T-cell (primary cell): ENCODE measurements around the gene ZNF687. TPM values are rescaled to one million over a fixed set of nuclear protein-coding genes. Genes with fewer than 3 reads are reported as not detected.
"Not testable (repeated sequence)": the region's sequence is repeated elsewhere in the genome, so short reads cannot be mapped to it uniquely, and the experiment has no call there.

Source experiments
- ATAC-seq, 4 experiments: fragments of 200-7000 bp in 3 of 4; fragments of 150-1000 bp in 1 of 4; cut with Tn5 transposase; replicated peaks in 1 of 4; 1 replicate in 3 of 4; 2 replicates in 1 of 4; pipeline ENCODE4 v1.10.0; 2021; ENCODE audit warnings: moderate library complexity in 3 of 4, mild to moderate bottlenecking in 2 of 4, moderate number of reproducible peaks in 1 of 4
- CTCF ChIA-PET, 2 donors: fragments of 300-600 bp; sonication (Branson Sonifier 250); formaldehyde crosslinking; loops; one replicate each; lab custom pipeline; 2022; ENCODE audit warnings: antibody characterized with exemption in 2 of 2; lab: Charles Lee
- POLR2A ChIA-PET, 2 donors: fragments of 300-600 bp; sonication (Branson Sonifier 250); formaldehyde crosslinking; loops; one replicate each; lab custom pipeline; 2022; ENCODE audit warnings: antibody characterized with exemption in 2 of 2; lab: Charles Lee
- DNase-seq, 35 experiments: peaks; one replicate each; pipeline versions ENCODE4 v3.0.0 to v3.0.0-alpha.2; 2013 to 2023
- H3K27ac ChIP-seq: one replicate; pipeline ENCODE4 v1.5.1; 2013; ENCODE audit warnings: low read length
- H3K27me3 ChIP-seq, 2 experiments: replicated peaks in 1 of 2; 1 replicate in 1 of 2; 2 replicates in 1 of 2; pipeline versions ENCODE4 v1.6.1 to v1.7.0; 2013; ENCODE audit warnings: low read length in 1 of 2, mixed read lengths in 1 of 2; ENCODE audit not compliant: control insufficient read depth in 2 of 2, insufficient read depth in 2 of 2; ENCODE audit errors: extremely low read depth in 1 of 2
- H3K36me3 ChIP-seq, 2 donors: 1 replicate in 1 of 2; 2 replicates in 1 of 2; pipeline versions ENCODE4 v1.6.1 to v1.7.0; 2013; ENCODE audit warnings: low read length in 1 of 2; ENCODE audit not compliant: control insufficient read depth in 2 of 2, insufficient read depth in 1 of 2; ENCODE audit errors: extremely low read depth in 1 of 2
- H3K4me1 ChIP-seq, 2 experiments: 1 replicate in 1 of 2; 2 replicates in 1 of 2; pipeline versions ENCODE4 v1.6.1 to v1.7.0; 2013; ENCODE audit warnings: low read length in 2 of 2, mixed read lengths in 1 of 2; ENCODE audit not compliant: insufficient read depth in 2 of 2, control insufficient read depth in 1 of 2; ENCODE audit errors: extremely low read depth in 1 of 2
- H3K4me3 ChIP-seq, 2 donors: 1 replicate in 1 of 2; 2 replicates in 1 of 2; pipeline versions ENCODE4 v1.5.1 to v1.7.0; 2013; ENCODE audit warnings: mild to moderate bottlenecking in 2 of 2, low read length in 1 of 2, moderate library complexity in 1 of 2; ENCODE audit not compliant: control insufficient read depth in 1 of 2; ENCODE audit errors: extremely low read depth in 1 of 2
- H3K9me3 ChIP-seq: 2 replicates; pipeline ENCODE4 v1.7.0; 2013
- H3K27ac Mint-ChIP-seq, 2 donors: one replicate each; pipeline ENCODE4 v1.8.0; 2020 to 2021; ENCODE audit warnings: mild to moderate bottlenecking in 2 of 2, mixed read lengths in 2 of 2
- H3K27me3 Mint-ChIP-seq, 2 donors: one replicate each; pipeline ENCODE4 v1.8.0; 2021 to 2022; ENCODE audit warnings: mixed read lengths in 2 of 2
- H3K36me3 Mint-ChIP-seq: one replicate; pipeline ENCODE4 v1.8.0; 2021; ENCODE audit warnings: mixed read lengths
- H3K4me1 Mint-ChIP-seq, 3 donors: one replicate each; pipeline ENCODE4 v1.8.0; 2020 to 2022; ENCODE audit warnings: mixed read lengths in 3 of 3, mild to moderate bottlenecking in 1 of 3
- H3K4me3 Mint-ChIP-seq, 3 donors: one replicate each; pipeline ENCODE4 v1.8.0; 2020 to 2022; ENCODE audit warnings: mild to moderate bottlenecking in 3 of 3, mixed read lengths in 3 of 3, moderate library complexity in 3 of 3
- H3K9me3 Mint-ChIP-seq, 3 donors: one replicate each; pipeline ENCODE4 v1.8.0; 2020 to 2022; ENCODE audit warnings: mixed read lengths in 3 of 3
- WGBS: methylation state at CpG from one replicate; pipeline ENCODE4 v1.1.5; 2013; ENCODE audit warnings: missing lambda C conversion rate; ENCODE audit not compliant: insufficient coverage; 5-methylcytosine and 5-hydroxymethylcytosine counted together
- total RNA-seq, 35 experiments: library from RNA in 6 of 35; stranded (reverse) in 6 of 35; fragments of 120-200 nt in 1 of 35; gene quantifications; one replicate each; pipeline versions ENCODE4 v1.2.1 to v1.2.4 and lab custom pipeline; 2013 to 2026

ZNF687 gene
- total RNA-seq, 5 donors from 2014 or later (not counting 1 experiment from before 2014, with no cell fraction given) = 27.7 to 44.2 (median 40.5) TPM

- H3K36me3 ChIP-seq, H3K27ac ChIP-seq, H3K9me3 ChIP-seq, H3K27ac Mint-ChIP-seq, H3K4me1 ChIP-seq, H3K9me3 Mint-ChIP-seq, POLR2A ChIA-PET, H3K36me3 Mint-ChIP-seq, ATAC-seq, H3K27me3 ChIP-seq, H3K4me3 ChIP-seq, DNase-seq, H3K4me3 Mint-ChIP-seq, H3K27me3 Mint-ChIP-seq: not testable (repeated sequence)
- peaks cover 0 to 12% (median 0%) of the 10 kb centered on the region in 3 donors for H3K4me1 Mint-ChIP-seq
- CTCF ChIA-PET = interaction anchor here in 1 of 2 donors (0.6 kb wide), 1 partner anchor 72 kb away, joined by 4 read pairs; no protein-coding TSS in a partner anchor
- no CpG with 5 or more reads among the region's 5 CpGs for WGBS
Observed at GRCh38 chr1:151275341-151275740, 6.8 kb upstream of the ZNF687 start.

GRCh38 chr1:151277249-151277648 lies 4.8 kb upstream of the ZNF687 start:
- Histone ChIP-seq H3K9me3 (no peaks in the 10 kb centered on the region), H3K27ac (no peak overlapping the region), H3K36me3 (no peaks in the 10 kb centered on the region), H3K27me3 (no peaks in the 10 kb centered on the region), H3K4me1 (peaks cover 0 to 13% of the 10 kb centered on the region in 2 experiments), H3K4me3 (no peak overlapping the region)
- 32% methylated on average over 2 of the region's 2 CpGs for WGBS
- ATAC-seq = no peak
- Mint-ChIP-seq H3K4me3 (no peak overlapping the region), H3K27me3 (no peaks in the 10 kb centered on the region), H3K4me1 (peaks cover 2 to 14% (median 8%) of the 10 kb centered on the region in 3 donors), H3K36me3 (peaks cover 5% of the 10 kb centered on the region), H3K9me3 (no peaks in the 10 kb centered on the region), H3K27ac (no peak overlapping the region)
- DNase-seq = no peak
- ChIA-PET CTCF (interaction anchor here in 1 of 2 donors (1.1 to 1.4 kb wide), 2 partner anchors 26 to 63 kb away, joined by 3 read pairs; no protein-coding TSS in a partner anchor), POLR2A (no interaction called here)

- no peaks in the 10 kb centered on the region for H3K27me3 ChIP-seq
Observed at GRCh38 chr1:151281225-151281968, 702 bp upstream of the ZNF687 start.

GRCh38 chr1:151282883-151283725 lies 1.0 kb downstream of the ZNF687 start:
- peaks cover 27 to 41% (median 29%) of the 10 kb centered on the region in 3 donors for H3K4me1 Mint-ChIP-seq
- Histone ChIP-seq H3K9me3 (no peaks in the 10 kb centered on the region), H3K27ac (peak overlapping the region; percentile 95), H3K36me3 (peaks cover 16 to 22% of the 10 kb centered on the region in 2 donors), H3K4me1 (peaks cover 2 to 33% of the 10 kb centered on the region in 2 experiments), H3K4me3 (peak overlapping the region; percentile 74 to 93), H3K27me3 (no peaks in the 10 kb centered on the region)
- ATAC-seq (no peak), DNase-seq (peak in 15 of 35 experiments; percentile 5 to 45 (median 15))
- H3K4me3 Mint-ChIP-seq = peak overlapping the region; percentile 91 to 98 (median 97)
- ChIA-PET CTCF (interaction anchor here (0.8 to 0.9 kb wide), 2 partner anchors 58 kb away, joined by 3 to 4 read pairs; no protein-coding TSS in a partner anchor), POLR2A (interaction anchor here in 1 of 2 donors (0.8 kb wide), 1 partner anchor 38 kb away, joined by 3 read pairs; no protein-coding TSS in a partner anchor)
- 6% methylated on average over 31 of the region's 44 CpGs for WGBS
- peak overlapping the region; percentile 91 to 92 for H3K27ac Mint-ChIP-seq
- no peaks in the 10 kb centered on the region for H3K9me3 Mint-ChIP-seq
- no peaks in the 10 kb centered on the region for H3K27me3 Mint-ChIP-seq
- H3K36me3 Mint-ChIP-seq = peaks cover 9% of the 10 kb centered on the region

More at GRCh38 chr1:151281225-151281968, 702 bp upstream of the ZNF687 start:
- Mint-ChIP-seq H3K9me3 (no peaks in the 10 kb centered on the region), H3K4me1 (peaks cover 26 to 39% (median 36%) of the 10 kb centered on the region in 3 donors), H3K4me3 (peak overlapping the region; percentile 91 to 98 (median 97)), H3K27me3 (no peaks in the 10 kb centered on the region), H3K27ac (peak overlapping the region; percentile 94 to 95), H3K36me3 (peaks cover 4% of the 10 kb centered on the region)
- 0% methylated on average over 29 of the region's 48 CpGs for WGBS
- POLR2A ChIA-PET = interaction anchor here in 1 of 2 donors (0.6 to 1.1 kb wide), 5 partner anchors 15 to 125 kb away, joined by 3 to 8 read pairs (median 3); partner anchors contain the start of genes TNFAIP8L2 and VPS72
- H3K9me3 ChIP-seq = no peaks in the 10 kb centered on the region
- H3K4me3 ChIP-seq = peak overlapping the region; percentile 74 to 93
- H3K27ac ChIP-seq = peak overlapping the region; percentile 95
- CTCF ChIA-PET = interaction anchor here (0.5 to 1.6 kb wide), 15 partner anchors 19 to 252 kb away, joined by 3 to 22 read pairs (median 3); partner anchors contain the start of genes CGN (in 1 of the 2), PI4KB (in 1 of the 2), PSMB4 (in 1 of the 2) and PSMD4 (in 1 of the 2)
- DNase-seq (peak; percentile 87 to 98 (median 93)), ATAC-seq (peak; percentile 43 to 52 (median 46))
- peaks cover 2 to 31% of the 10 kb centered on the region in 2 experiments for H3K4me1 ChIP-seq
- H3K36me3 ChIP-seq = peaks cover 2 to 5% of the 10 kb centered on the region in 2 donors

- H3K27me3 Mint-ChIP-seq = no peaks in the 10 kb centered on the region
- Histone ChIP-seq H3K27ac (peak overlapping the region; percentile 10), H3K9me3 (no peaks in the 10 kb centered on the region), H3K4me3 (no peak overlapping the region), H3K27me3 (no peaks in the 10 kb centered on the region), H3K4me1 (peaks cover 2 to 42% of the 10 kb centered on the region in 2 experiments), H3K36me3 (peaks cover 16 to 32% of the 10 kb centered on the region in 2 donors)
- no peak for ATAC-seq
- peaks cover 17% of the 10 kb centered on the region for H3K36me3 Mint-ChIP-seq
- no peak for DNase-seq
- CTCF ChIA-PET = interaction anchor here (0.8 to 0.9 kb wide), 2 partner anchors 57 kb away, joined by 3 to 4 read pairs; no protein-coding TSS in a partner anchor
- WGBS = 90% methylated on average over 2 of the region's 2 CpGs
- POLR2A ChIA-PET = no interaction called here
- H3K4me3 Mint-ChIP-seq = peak overlapping the region; percentile 91 to 98 (median 97)
- H3K27ac Mint-ChIP-seq = peak overlapping the region; percentile 91 to 92
- peaks cover 36 to 47% (median 36%) of the 10 kb centered on the region in 3 donors for H3K4me1 Mint-ChIP-seq
- no peaks in the 10 kb centered on the region for H3K9me3 Mint-ChIP-seq
Observed at GRCh38 chr1:151284013-151284577, 2.0 kb downstream of the ZNF687 start.
